ENCODE results near the gene SPATA17. TPM values are rescaled to one million over a fixed set of nuclear protein-coding genes. Genes with fewer than 3 reads are reported as not detected.

The SPATA17 gene
- total RNA-seq, 4 donors from 2014 or later: 0.52 to 2.4 TPM; not detected in 2

- H3K4me3 ChIP-seq: no peak overlapping the region
- DNase-seq: no peak
- no peak for TF ChIP-seq POLR2A (IDR thresholded peaks at IDR 0.05)
- peak in 1 of 4 experiments; percentile 18 for TF ChIP-seq CTCF (IDR thresholded peaks at IDR 0.05)
- H3K27ac ChIP-seq: no peak overlapping the region
- no peaks in the 10 kb centered on the region for H3K36me3 ChIP-seq
- intact Hi-C loops (cut with DNase I; ENCODE audit: low total_unique reads): no loop called here
- no peaks in the 10 kb centered on the region for H3K9me3 ChIP-seq
- no peaks in the 10 kb centered on the region for H3K4me1 ChIP-seq
- no peaks in the 10 kb centered on the region for H3K27me3 ChIP-seq
Measured at GRCh38 chr1:217747156-217747769, 116.1 kb downstream of the SPATA17 start.

- Histone ChIP-seq H3K4me1 (no peaks in the 10 kb centered on the region), H3K36me3 (no peaks in the 10 kb centered on the region), H3K4me3 (no peak overlapping the region), H3K9me3 (no peaks in the 10 kb centered on the region), H3K27ac (no peak overlapping the region), H3K27me3 (no peaks in the 10 kb centered on the region)
- TF ChIP-seq POLR2A (IDR thresholded peaks at IDR 0.05) (no peak), CTCF (IDR thresholded peaks at IDR 0.05) (no peak)
- no peak for DNase-seq
- intact Hi-C loops (cut with DNase I; ENCODE audit: low total_unique reads): no loop called here
Measured at GRCh38 chr1:217769768-217770167, 138.6 kb downstream of the SPATA17 start.

GRCh38 chr1:217770918-217771317 lies 139.8 kb downstream of the SPATA17 start:
- no peak for DNase-seq
- TF ChIP-seq CTCF (IDR thresholded peaks at IDR 0.05) (no peak), POLR2A (IDR thresholded peaks at IDR 0.05) (no peak)
- intact Hi-C loops (cut with DNase I; ENCODE audit: low total_unique reads): no loop called here

GRCh38 chr1:217776693-217777092 lies 145.5 kb downstream of the SPATA17 start:
- Histone ChIP-seq H3K4me3 (no peak overlapping the region), H3K27ac (no peak overlapping the region), H3K36me3 (no peaks in the 10 kb centered on the region), H3K9me3 (no peaks in the 10 kb centered on the region), H3K27me3 (no peaks in the 10 kb centered on the region), H3K4me1 (no peaks in the 10 kb centered on the region)
- TF ChIP-seq CTCF (IDR thresholded peaks at IDR 0.05) (no peak), POLR2A (IDR thresholded peaks at IDR 0.05) (no peak)
- intact Hi-C loops (cut with DNase I; ENCODE audit: low total_unique reads): no loop called here
- no peak for DNase-seq

More at GRCh38 chr1:217770918-217771317, 139.8 kb downstream of the SPATA17 start:
- no peak overlapping the region for H3K27ac ChIP-seq
- no peaks in the 10 kb centered on the region for H3K27me3 ChIP-seq
- no peaks in the 10 kb centered on the region for H3K9me3 ChIP-seq
- H3K36me3 ChIP-seq: no peaks in the 10 kb centered on the region
- no peaks in the 10 kb centered on the region for H3K4me1 ChIP-seq
- no peak overlapping the region for H3K4me3 ChIP-seq

- TF ChIP-seq CTCF (IDR thresholded peaks at IDR 0.05): no peak
- H3K27ac ChIP-seq: no peak overlapping the region
- no peak for DNase-seq
- no peaks in the 10 kb centered on the region for H3K9me3 ChIP-seq
- no peaks in the 10 kb centered on the region for H3K4me1 ChIP-seq
- intact Hi-C loops (cut with DNase I; ENCODE audit: low total_unique reads): no loop called here
- H3K27me3 ChIP-seq: no peaks in the 10 kb centered on the region
- H3K4me3 ChIP-seq: no peak overlapping the region
- no peaks in the 10 kb centered on the region for H3K36me3 ChIP-seq
Measured at GRCh38 chr1:217781056-217781455, 149.9 kb downstream of the SPATA17 start.

All from uterus (tissue), 4 donors.